Measurements from ENCODE around the gene NDUFB5.
"Not testable (repeated sequence)": the region's sequence is repeated elsewhere in the genome, so short reads cannot be mapped to it uniquely, and the experiment has no call there.

NDUFB5 gene

GRCh38 chr3:179624451-179624850, 19.9 kb downstream of the NDUFB5 start:
- DNase-seq (ENCODE audit: low read depth), result no peak
- no peak overlapping the region for H3K4me3 ChIP-seq (ENCODE audit: low read depth, low read length)
- TF ChIP-seq CTCF (IDR thresholded peaks at IDR 0.05; ENCODE audit: insufficient read depth, low read depth, low read length, missing control alignments), result no peak

GRCh38 chr3:179630753-179631451, 26.3 kb downstream of the NDUFB5 start:
- no peak overlapping the region for H3K4me3 ChIP-seq (ENCODE audit: low read depth, low read length)
- no peak for TF ChIP-seq CTCF (IDR thresholded peaks at IDR 0.05; ENCODE audit: insufficient read depth, low read depth, low read length, missing control alignments)

GRCh38 chr3:179640469-179640868, 35.9 kb downstream of the NDUFB5 start:
- no peak overlapping the region for H3K4me3 ChIP-seq (ENCODE audit: low read depth, low read length)
- no peak for TF ChIP-seq CTCF (IDR thresholded peaks at IDR 0.05; ENCODE audit: insufficient read depth, low read depth, low read length, missing control alignments)
- DNase-seq (ENCODE audit: low read depth), result no peak

More at GRCh38 chr3:179630753-179631451, 26.3 kb downstream of the NDUFB5 start:
- DNase-seq (ENCODE audit: low read depth), result no peak

- no peak overlapping the region for H3K4me3 ChIP-seq (ENCODE audit: low read depth, low read length)
- DNase-seq (ENCODE audit: low read depth), result no peak
Observed at GRCh38 chr3:179642871-179643270, 38.3 kb downstream of the NDUFB5 start.

GRCh38 chr3:179643837-179644236, 39.2 kb downstream of the NDUFB5 start:
- H3K4me3 ChIP-seq (ENCODE audit: low read depth, low read length); DNase-seq (ENCODE audit: low read depth): not testable (repeated sequence)

More at GRCh38 chr3:179642871-179643270, 38.3 kb downstream of the NDUFB5 start:
- no peak for TF ChIP-seq CTCF (IDR thresholded peaks at IDR 0.05; ENCODE audit: insufficient read depth, low read depth, low read length, missing control alignments)

GRCh38 chr3:179646177-179646576, 41.6 kb downstream of the NDUFB5 start:
- no peak for DNase-seq (ENCODE audit: low read depth)
- H3K4me3 ChIP-seq (ENCODE audit: low read depth, low read length), result no peak overlapping the region
- TF ChIP-seq CTCF (IDR thresholded peaks at IDR 0.05; ENCODE audit: insufficient read depth, low read depth, low read length, missing control alignments), result no peak

GRCh38 chr3:179651687-179652446, 47.3 kb downstream of the NDUFB5 start:
- DNase-seq (ENCODE audit: low read depth), result no peak
- H3K4me3 ChIP-seq (ENCODE audit: low read depth, low read length), result peak overlapping the region; percentile 74
- no peak for TF ChIP-seq CTCF (IDR thresholded peaks at IDR 0.05; ENCODE audit: insufficient read depth, low read depth, low read length, missing control alignments)

Measured in GM12865 (cell line).